Calu3 (cell line): Measurements from ENCODE around the gene P2RY14. TPM values are rescaled to one million over a fixed set of nuclear protein-coding genes. Genes with fewer than 3 reads are reported as not detected.

ENCODE experiments used
- BruUV-seq: library from RNA; stranded (reverse); fragments of 400-500 nt; replicated peaks from 2 replicates; lab custom pipeline; 2021; lab: Mats Ljungman, UMichigan
- CTCF ChIA-PET: fragments of 300-600 bp; sonication (Branson Sonifier 250); formaldehyde crosslinking; loops from one replicate; lab custom pipeline; 2022; ENCODE audit warnings: antibody characterized with exemption; lab: Charles Lee
- DNase-seq: peaks from one replicate; pipeline ENCODE4 v3.0.0; 2022
- H3K27ac Mint-ChIP-seq: one replicate; pipeline ENCODE4 v1.8.0; 2022; ENCODE audit warnings: mixed read lengths; ENCODE audit not compliant: unreplicated experiment
- H3K27me3 Mint-ChIP-seq: one replicate; pipeline ENCODE4 v1.8.0; 2022; ENCODE audit warnings: mixed read lengths; ENCODE audit not compliant: unreplicated experiment
- H3K36me3 Mint-ChIP-seq: one replicate; pipeline ENCODE4 v1.8.0; 2022; ENCODE audit warnings: mild to moderate bottlenecking, moderate library complexity, mixed read lengths; ENCODE audit not compliant: insufficient read depth, unreplicated experiment
- H3K4me1 Mint-ChIP-seq: one replicate; pipeline ENCODE4 v1.8.0; 2022; ENCODE audit warnings: mild to moderate bottlenecking, low read depth, mixed read lengths; ENCODE audit not compliant: unreplicated experiment
- H3K4me3 Mint-ChIP-seq: one replicate; pipeline ENCODE4 v1.8.0; 2022; ENCODE audit warnings: mild to moderate bottlenecking, low read depth, moderate library complexity, mixed read lengths; ENCODE audit not compliant: unreplicated experiment
- H3K9me3 Mint-ChIP-seq: one replicate; pipeline ENCODE4 v1.8.0; 2022; ENCODE audit warnings: low read depth, mixed read lengths; ENCODE audit not compliant: unreplicated experiment
- CTCF ChIP-seq: fragments of 200-600 bp; IDR thresholded peaks from one replicate; pipeline ENCODE4 v1.8.0; 2022; ENCODE audit warnings: antibody characterized with exemption; ENCODE audit not compliant: unreplicated experiment
- intact Hi-C: fragments of 100-400 bp; cut with micrococcal nuclease; formaldehyde crosslinking; loops from one replicate; pipeline ENCODE4 v1.10.0; 2022; ENCODE audit not compliant: unreplicated experiment
- total RNA-seq: library from RNA; stranded (reverse); gene quantifications from 2 replicates; pipeline ENCODE4 v1.2.3, GENCODE V29; 2022

The P2RY14 gene
- total RNA-seq, 1 experiment from 2014 or later: not detected

GRCh38 chr3:151265866-151266265, 12.5 kb downstream of the P2RY14 start:
- CTCF ChIA-PET: no interaction called here
- BruUV-seq: no TSS peak

GRCh38 chr3:151265166-151265565, 13.2 kb downstream of the P2RY14 start:
- Mint-ChIP-seq H3K4me3 (no peak overlapping the region), H3K36me3 (no peaks in the 10 kb centered on the region), H3K27me3 (no peaks in the 10 kb centered on the region), H3K4me1 (no peaks in the 10 kb centered on the region), H3K27ac (no peak overlapping the region), H3K9me3 (no peaks in the 10 kb centered on the region)
- no TSS peak for BruUV-seq
- TF ChIP-seq CTCF: no peak
- CTCF ChIA-PET: no interaction called here
- intact Hi-C loops: no loop called here
- DNase-seq: no peak

More at GRCh38 chr3:151265866-151266265, 12.5 kb downstream of the P2RY14 start:
- intact Hi-C loops: no loop called here
- Mint-ChIP-seq H3K36me3 (no peaks in the 10 kb centered on the region), H3K4me3 (no peak overlapping the region), H3K9me3 (no peaks in the 10 kb centered on the region), H3K4me1 (no peaks in the 10 kb centered on the region), H3K27me3 (no peaks in the 10 kb centered on the region), H3K27ac (no peak overlapping the region)
- DNase-seq: no peak
- no peak for TF ChIP-seq CTCF

GRCh38 chr3:151264605-151265004, 13.7 kb downstream of the P2RY14 start:
- H3K36me3 Mint-ChIP-seq: no peaks in the 10 kb centered on the region
- no peaks in the 10 kb centered on the region for H3K9me3 Mint-ChIP-seq
- no peak for DNase-seq
- BruUV-seq: no TSS peak
- no peaks in the 10 kb centered on the region for H3K4me1 Mint-ChIP-seq
- intact Hi-C loops: no loop called here
- H3K4me3 Mint-ChIP-seq: no peak overlapping the region
- CTCF ChIA-PET: no interaction called here
- no peak overlapping the region for H3K27ac Mint-ChIP-seq
- TF ChIP-seq CTCF: no peak
- H3K27me3 Mint-ChIP-seq: no peaks in the 10 kb centered on the region

- H3K27ac Mint-ChIP-seq: no peak overlapping the region
Observed at GRCh38 chr3:151262871-151263525, 15.3 kb downstream of the P2RY14 start.

More at GRCh38 chr3:151262871-151263525, 15.3 kb downstream of the P2RY14 start:
- no peak for DNase-seq
- BruUV-seq: no TSS peak
- intact Hi-C loops: no loop called here
- CTCF ChIA-PET: interaction anchor here (1.4 kb wide), 1 partner anchor 85 kb away, joined by 5 read pairs; no protein-coding TSS in a partner anchor
- no peaks in the 10 kb centered on the region for H3K4me1 Mint-ChIP-seq
- no peak for TF ChIP-seq CTCF
- H3K36me3 Mint-ChIP-seq: no peaks in the 10 kb centered on the region
- H3K4me3 Mint-ChIP-seq: no peak overlapping the region
- no peaks in the 10 kb centered on the region for H3K27me3 Mint-ChIP-seq
- H3K9me3 Mint-ChIP-seq: no peaks in the 10 kb centered on the region
